Mammary epithelial cell (primary cell): ENCODE data around the gene ZWILCH.

Experiments used
- EZH2 ChIP-seq: IDR thresholded peaks from 2 replicates; pipeline ENCODE4 v1.6.1; 2012; ENCODE audit warnings: low read length, inconsistent platforms, borderline replicate concordance
- TF ChIP-seq, protein P1 (sequence below), 2 donors: IDR thresholded peaks in 1 of 2; conservative IDR thresholded peaks in 1 of 2; 2 replicates each; pipeline ENCODE4 v1.5.1; 2011 to 2012; ENCODE audit warnings: inconsistent platforms in 2 of 2, low read length in 2 of 2, mild to moderate bottlenecking in 2 of 2, control low read depth in 1 of 2, low read depth in 1 of 2; ENCODE audit not compliant: insufficient read depth in 1 of 2; ENCODE audit errors: extremely low read depth in 1 of 2

DNA sequence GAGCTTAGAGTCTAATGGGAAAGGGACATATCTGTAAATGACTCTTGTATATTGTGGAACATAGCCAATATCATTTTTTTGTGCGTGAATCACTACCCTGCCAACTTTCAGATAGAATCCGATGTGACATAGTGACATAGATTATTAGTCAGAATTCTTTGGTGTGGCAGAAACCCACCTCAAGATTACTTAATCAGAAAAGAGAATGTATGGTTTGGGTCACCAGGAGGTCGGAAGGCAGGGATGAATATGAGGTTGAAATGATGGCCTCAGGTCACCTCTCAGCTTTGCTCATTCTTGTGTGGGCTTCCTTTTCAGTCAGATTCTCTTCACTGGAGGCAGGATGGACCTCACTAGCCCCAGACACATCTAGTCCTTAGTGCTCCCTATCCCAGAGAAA is 48.9 kb upstream of the ZWILCH start:
- TF ChIP-seq, protein P1, sequence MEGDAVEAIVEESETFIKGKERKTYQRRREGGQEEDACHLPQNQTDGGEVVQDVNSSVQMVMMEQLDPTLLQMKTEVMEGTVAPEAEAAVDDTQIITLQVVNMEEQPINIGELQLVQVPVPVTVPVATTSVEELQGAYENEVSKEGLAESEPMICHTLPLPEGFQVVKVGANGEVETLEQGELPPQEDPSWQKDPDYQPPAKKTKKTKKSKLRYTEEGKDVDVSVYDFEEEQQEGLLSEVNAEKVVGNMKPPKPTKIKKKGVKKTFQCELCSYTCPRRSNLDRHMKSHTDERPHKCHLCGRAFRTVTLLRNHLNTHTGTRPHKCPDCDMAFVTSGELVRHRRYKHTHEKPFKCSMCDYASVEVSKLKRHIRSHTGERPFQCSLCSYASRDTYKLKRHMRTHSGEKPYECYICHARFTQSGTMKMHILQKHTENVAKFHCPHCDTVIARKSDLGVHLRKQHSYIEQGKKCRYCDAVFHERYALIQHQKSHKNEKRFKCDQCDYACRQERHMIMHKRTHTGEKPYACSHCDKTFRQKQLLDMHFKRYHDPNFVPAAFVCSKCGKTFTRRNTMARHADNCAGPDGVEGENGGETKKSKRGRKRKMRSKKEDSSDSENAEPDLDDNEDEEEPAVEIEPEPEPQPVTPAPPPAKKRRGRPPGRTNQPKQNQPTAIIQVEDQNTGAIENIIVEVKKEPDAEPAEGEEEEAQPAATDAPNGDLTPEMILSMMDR (conservative IDR thresholded peaks at IDR 0.05 in 1 of 2, IDR thresholded peaks at IDR 0.05 in 1 of 2; ENCODE audit: extremely low read depth in 1 of 2, insufficient read depth in 1 of 2, low read depth in 1 of 2, low read length in 2 of 2) = no peak
- TF ChIP-seq EZH2 = no peak
